GM10847 (cell line): Measurements from ENCODE around the gene VIP.

Experiments used
- POLR2A ChIP-seq: IDR thresholded peaks from 2 replicates; pipeline ENCODE4 v1.6.1; 2011; ENCODE audit not compliant: insufficient read length; ENCODE audit errors: extremely low read depth

Gene VIP

GRCh38 chr6:152750694-152751093 is at the start of gene VIP:
TSS of gene VIP (plus strand) at chr6:152750797. CDS start at chr6:152752178, 1,381 bp downstream.
- no peak for TF ChIP-seq POLR2A

- TF ChIP-seq POLR2A = no peak
These were observed 49.3 kb upstream of the VIP start for GRCh38 chr6:152701081-152701862.

GRCh38 chr6:152701863-152702401 is 48.7 kb upstream of the VIP start:
- no peak for TF ChIP-seq POLR2A

- TF ChIP-seq POLR2A = no peak
These were observed 45.3 kb upstream of the VIP start for GRCh38 chr6:152705327-152705726.

GRCh38 chr6:152716322-152716721 is 34.3 kb upstream of the VIP start:
- TF ChIP-seq POLR2A = no peak

GRCh38 chr6:152720974-152721373 is 29.6 kb upstream of the VIP start:
- TF ChIP-seq POLR2A = no peak

GRCh38 chr6:152721956-152722355 is 28.6 kb upstream of the VIP start:
- TF ChIP-seq POLR2A = no peak

- no peak for TF ChIP-seq POLR2A
These were observed 27.2 kb upstream of the VIP start for GRCh38 chr6:152723398-152723797.

GRCh38 chr6:152726313-152726712 is 24.3 kb upstream of the VIP start:
- no peak for TF ChIP-seq POLR2A

- no peak for TF ChIP-seq POLR2A
These were observed 23.1 kb upstream of the VIP start for GRCh38 chr6:152727507-152727906.

- no peak for TF ChIP-seq POLR2A
These were observed 16.0 kb upstream of the VIP start for GRCh38 chr6:152734630-152735029.

GRCh38 chr6:152736687-152737273 is 13.8 kb upstream of the VIP start:
- TF ChIP-seq POLR2A = no peak

GRCh38 chr6:152745509-152746171 is 5.0 kb upstream of the VIP start:
- no peak for TF ChIP-seq POLR2A

GRCh38 chr6:152746172-152746553 is 4.4 kb upstream of the VIP start:
- no peak for TF ChIP-seq POLR2A

- no peak for TF ChIP-seq POLR2A
These were observed 1.8 kb upstream of the VIP start for GRCh38 chr6:152748843-152749242.

- TF ChIP-seq POLR2A = no peak
These were observed 1.3 kb upstream of the VIP start for GRCh38 chr6:152749336-152749735.
